ENCODE measurements around the gene TACC2.

TACC2 gene

DNA sequence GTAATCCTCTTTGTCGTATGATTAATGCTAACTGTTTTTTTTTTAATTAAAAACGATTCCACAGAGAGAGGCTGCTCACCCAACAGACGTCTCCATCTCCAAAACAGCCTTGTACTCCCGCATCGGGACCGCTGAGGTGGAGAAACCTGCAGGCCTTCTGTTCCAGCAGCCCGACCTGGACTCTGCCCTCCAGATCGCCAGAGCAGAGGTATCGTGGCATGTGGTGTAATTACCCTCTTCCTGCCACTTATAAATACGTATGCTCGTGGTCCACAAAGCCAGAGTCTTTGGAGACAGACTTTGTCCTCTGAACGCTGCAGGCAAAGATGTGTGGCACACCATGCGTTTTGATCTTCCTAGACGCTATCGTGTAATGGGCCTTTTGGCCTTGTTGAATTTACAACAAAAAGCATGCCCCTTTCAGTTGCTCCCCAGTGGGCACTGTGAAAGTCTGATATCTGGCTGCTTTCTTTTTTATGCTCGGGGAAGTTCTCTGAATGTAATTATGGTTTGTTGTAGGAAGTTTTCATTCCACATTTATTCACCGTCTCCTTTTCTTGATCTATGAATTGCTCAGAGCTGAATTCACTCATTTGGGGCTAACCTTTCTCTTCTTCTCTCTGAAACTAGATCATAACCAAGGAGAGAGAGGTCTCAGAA, 248.5 kb downstream of the TACC2 start:
- TF ChIP-seq, protein P1, sequence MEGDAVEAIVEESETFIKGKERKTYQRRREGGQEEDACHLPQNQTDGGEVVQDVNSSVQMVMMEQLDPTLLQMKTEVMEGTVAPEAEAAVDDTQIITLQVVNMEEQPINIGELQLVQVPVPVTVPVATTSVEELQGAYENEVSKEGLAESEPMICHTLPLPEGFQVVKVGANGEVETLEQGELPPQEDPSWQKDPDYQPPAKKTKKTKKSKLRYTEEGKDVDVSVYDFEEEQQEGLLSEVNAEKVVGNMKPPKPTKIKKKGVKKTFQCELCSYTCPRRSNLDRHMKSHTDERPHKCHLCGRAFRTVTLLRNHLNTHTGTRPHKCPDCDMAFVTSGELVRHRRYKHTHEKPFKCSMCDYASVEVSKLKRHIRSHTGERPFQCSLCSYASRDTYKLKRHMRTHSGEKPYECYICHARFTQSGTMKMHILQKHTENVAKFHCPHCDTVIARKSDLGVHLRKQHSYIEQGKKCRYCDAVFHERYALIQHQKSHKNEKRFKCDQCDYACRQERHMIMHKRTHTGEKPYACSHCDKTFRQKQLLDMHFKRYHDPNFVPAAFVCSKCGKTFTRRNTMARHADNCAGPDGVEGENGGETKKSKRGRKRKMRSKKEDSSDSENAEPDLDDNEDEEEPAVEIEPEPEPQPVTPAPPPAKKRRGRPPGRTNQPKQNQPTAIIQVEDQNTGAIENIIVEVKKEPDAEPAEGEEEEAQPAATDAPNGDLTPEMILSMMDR (IDR thresholded peaks at IDR 0.05; ENCODE audit: low read depth, low read length, missing control alignments) = no peak
- DNase-seq (ENCODE audit: extremely low read depth, low read depth) = no peak

DNA sequence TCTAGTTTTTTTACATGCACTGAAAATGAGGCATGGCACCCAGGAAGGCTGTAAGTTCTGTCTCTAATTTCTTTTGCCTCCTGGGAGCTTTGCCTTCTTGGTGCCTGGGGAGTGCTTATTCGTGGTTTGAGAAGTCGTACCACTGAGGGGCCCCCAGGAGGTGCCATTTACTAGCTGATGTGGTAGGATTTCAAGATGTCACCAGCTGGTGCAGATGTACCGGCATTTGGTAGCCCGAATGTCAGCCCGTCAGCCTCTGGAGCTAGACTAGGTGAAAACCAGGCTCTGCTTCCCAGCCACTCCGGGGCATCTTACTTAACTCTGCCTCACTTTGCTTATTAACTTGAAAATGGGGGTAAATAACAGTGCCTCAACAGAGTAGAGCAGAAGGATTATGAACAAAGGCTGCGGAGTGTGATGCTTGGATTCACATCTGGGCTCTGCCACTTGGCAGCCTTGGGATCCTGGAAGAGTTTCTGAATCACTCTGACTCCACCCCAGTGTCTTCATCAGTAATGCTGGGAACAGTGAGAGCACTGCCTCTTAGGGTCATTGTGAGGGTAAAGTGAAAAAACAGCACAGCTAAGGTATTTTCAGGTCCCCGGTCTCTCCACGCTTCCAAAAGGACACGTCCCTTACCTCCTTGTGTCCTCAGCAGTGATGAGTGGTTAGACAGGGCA, 250.8 kb downstream of the TACC2 start:
- TF ChIP-seq, protein P1 (IDR thresholded peaks at IDR 0.05; ENCODE audit: low read depth, low read length, missing control alignments) = peak; percentile 4
- no peak for DNase-seq (ENCODE audit: extremely low read depth, low read depth)

More for the DNA sequence above, 248.5 kb downstream of the TACC2 start:
- no peak overlapping the region for H3K4me3 ChIP-seq (replicated peaks; ENCODE audit: low read depth, low read length)

DNA sequence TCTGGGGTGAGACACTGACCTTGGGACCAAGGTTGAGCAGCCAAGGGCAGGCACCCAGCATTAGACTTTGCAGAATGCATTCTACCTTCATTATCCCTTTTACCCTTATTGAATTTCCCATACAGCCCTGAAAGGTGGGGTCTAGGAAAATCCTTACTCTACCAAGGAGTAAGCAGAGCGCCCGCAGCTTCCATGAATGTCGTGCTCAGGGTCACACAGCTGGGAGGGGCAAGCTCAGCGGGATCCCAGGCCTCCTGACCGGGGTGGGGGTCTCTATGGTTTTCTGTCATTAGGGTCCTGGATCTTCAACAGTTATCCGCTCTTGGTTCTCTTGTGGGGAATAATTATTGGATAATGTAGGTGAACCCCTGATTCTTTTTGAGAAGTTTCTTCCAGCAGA, 251.4 kb downstream of the TACC2 start:
- H3K4me3 ChIP-seq (replicated peaks; ENCODE audit: low read depth, low read length) = no peak overlapping the region
- TF ChIP-seq, protein P1 (IDR thresholded peaks at IDR 0.05; ENCODE audit: low read depth, low read length, missing control alignments) = no peak
- DNase-seq (ENCODE audit: extremely low read depth, low read depth) = no peak

More for the DNA sequence above, 250.8 kb downstream of the TACC2 start:
- no peak overlapping the region for H3K4me3 ChIP-seq (replicated peaks; ENCODE audit: low read depth, low read length)

DNA sequence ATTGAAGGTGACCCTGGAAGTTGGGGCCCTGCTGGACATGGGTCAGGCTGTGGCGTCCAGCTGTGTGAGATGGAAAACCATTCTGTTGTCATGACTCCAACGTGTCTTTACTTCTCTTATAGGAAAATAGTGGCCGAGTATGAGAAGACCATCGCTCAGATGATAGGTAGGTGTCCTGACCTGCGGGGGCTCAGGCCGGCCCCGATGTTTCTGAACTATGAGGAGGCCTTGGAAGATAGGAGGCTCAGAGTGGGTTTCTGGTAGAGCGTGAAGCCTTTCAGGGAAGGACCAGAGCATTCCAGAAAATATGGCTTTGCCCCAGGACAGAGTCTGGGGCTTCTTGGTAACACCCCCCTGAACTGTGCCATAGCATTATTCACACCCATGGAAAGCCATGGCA, 252.9 kb downstream of the TACC2 start:
- no peak overlapping the region for H3K4me3 ChIP-seq (replicated peaks; ENCODE audit: low read depth, low read length)
- TF ChIP-seq, protein P1 (IDR thresholded peaks at IDR 0.05; ENCODE audit: low read depth, low read length, missing control alignments) = no peak
- no peak for DNase-seq (ENCODE audit: extremely low read depth, low read depth)

DNA sequence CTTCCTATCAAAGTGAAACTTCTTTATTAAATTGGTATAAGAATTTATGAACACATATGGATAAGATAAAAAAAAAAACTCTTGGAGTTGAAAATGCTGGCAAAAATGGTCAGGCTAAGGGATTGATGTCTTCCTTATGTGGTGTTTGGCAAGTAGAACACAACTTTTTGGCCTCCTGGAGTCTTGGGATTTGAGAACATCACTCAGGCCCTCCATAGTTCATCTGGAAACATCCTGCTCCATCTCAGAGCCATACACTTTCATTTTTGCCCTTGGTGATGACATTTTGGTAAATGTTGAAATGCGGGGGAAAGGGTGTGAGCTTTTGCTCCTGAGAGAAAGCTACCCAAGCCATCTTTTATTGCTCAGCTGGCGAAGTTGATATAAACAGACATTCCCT, 254.6 kb downstream of the TACC2 start:
- no peak overlapping the region for H3K4me3 ChIP-seq (replicated peaks; ENCODE audit: low read depth, low read length)
- TF ChIP-seq, protein P1 (IDR thresholded peaks at IDR 0.05; ENCODE audit: low read depth, low read length, missing control alignments) = no peak

DNA sequence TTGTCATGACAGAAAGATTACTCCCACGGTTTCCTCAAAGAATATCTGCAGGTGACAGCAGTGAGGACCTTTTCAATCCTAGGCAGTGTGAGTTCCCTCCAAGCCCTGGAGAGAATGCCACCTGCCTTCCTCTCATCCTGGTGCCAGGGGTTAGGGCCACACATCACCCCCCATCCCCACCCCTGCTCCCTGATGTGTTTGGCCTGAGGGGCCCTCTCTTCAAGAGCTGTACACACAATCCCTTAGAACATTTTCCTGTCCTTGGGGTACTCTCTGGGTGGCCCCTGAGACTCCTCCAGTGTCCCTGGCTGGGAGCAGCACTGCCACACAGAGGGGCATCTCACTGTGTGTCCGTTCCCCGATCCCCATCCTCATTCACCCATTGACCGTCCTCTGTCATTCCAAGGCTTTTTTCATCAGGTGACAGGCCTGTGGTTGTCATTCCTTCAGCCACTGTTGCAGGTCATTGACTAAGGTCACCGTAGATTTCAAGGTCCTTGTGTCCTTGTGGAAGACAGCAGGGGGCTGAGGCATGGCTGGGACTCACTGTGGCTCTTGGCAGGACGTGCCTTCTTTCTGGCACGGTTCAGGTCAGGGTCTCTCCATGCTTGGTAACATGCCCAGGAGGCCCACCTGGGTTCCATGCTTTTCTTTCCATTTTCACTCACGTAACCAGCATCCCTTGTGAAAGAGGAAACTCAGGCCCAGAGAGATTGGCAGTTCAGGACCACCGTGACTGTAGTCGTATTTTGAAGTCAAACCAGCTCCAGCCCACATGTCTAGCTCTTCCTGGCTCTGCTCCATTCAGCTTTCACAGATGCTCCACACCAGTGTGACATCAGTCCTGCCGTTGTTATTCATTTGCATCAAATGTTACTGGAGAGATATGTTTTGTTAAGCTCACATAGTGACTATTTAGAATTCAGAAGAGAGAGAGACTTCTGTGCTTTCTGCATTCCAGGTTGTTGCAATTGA, 255.3 kb downstream of the TACC2 start:
- H3K4me3 ChIP-seq (replicated peaks; ENCODE audit: low read depth, low read length) = no peak overlapping the region
- no peak for DNase-seq (ENCODE audit: extremely low read depth, low read depth)
- TF ChIP-seq, protein P1 (IDR thresholded peaks at IDR 0.05; ENCODE audit: low read depth, low read length, missing control alignments) = no peak

More for the DNA sequence above, 254.6 kb downstream of the TACC2 start:
- DNase-seq (ENCODE audit: extremely low read depth, low read depth) = no peak
